Endometrium (tissue), 2 donors: ENCODE results near the gene UMOD.
"Not testable (repeated sequence)": the region's sequence is repeated elsewhere in the genome, so short reads cannot be mapped to it uniquely, and the experiment has no call there.

Source experiments
- FAIRE-seq: peaks from 2 replicates; lab custom pipeline; 2012; peaks lifted over from hg19 to GRCh38; lab: Jason Lieb, UNC
- donor health status: control.
- donor health status: control.

Gene UMOD

DNA sequence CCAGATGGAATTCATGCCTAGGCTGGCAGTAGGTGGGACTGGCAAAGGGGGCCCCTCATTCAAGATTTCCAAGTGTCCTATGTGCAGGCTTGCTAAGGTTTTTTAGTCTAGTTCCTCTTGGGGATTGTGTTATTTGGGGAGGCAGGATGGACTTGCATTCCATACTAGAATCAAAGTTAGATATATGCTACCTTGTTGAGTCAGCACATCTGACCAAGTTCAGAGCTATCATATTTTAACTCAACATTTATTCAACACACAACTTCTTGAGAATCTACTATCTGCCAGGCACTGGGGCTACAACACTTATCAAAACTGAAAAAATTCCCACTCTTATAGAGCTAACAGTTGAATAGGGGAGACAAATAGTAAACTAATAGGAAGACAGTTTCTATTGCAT lies 31.9 kb downstream of the UMOD start:
- no peak for FAIRE-seq

DNA sequence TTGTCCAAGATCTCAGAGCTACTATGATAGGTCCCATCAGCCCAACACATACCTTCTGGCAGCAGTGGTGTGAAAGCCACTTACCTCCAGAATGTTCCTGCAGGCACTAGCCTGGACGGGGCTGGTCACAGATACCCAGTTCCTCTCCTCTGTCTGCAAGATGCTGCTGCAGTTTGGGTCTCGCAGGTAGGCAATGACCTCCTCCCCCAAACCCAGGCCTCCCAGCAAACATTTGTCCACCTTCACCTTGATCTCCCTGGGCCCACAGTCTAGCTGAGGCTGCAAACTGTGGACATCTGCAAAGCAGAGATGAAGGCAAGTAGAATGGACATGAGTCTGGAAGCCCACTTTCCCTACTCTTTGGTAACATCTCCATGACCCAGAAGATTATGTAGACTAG lies 32.3 kb downstream of the UMOD start:
- no peak for FAIRE-seq

DNA sequence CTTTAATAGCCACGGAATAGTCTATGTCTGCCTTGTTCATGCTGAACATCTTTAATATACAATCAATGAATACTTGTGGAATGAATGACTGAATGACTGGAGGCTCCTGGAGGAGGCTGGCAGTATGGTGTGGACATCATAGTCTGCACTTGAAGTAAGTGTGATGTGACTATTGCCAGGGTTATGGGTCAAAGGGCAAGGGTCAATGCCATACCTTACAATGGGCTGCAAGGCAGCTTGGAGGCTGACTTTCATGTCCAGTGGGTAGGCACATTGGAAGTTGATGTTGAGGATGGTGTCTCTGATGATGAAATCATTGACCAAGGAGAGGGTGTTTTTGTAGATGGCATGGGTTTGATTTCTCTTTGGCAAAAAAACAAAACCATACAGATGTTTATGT lies 33.1 kb downstream of the UMOD start:
- FAIRE-seq = no peak

DNA sequence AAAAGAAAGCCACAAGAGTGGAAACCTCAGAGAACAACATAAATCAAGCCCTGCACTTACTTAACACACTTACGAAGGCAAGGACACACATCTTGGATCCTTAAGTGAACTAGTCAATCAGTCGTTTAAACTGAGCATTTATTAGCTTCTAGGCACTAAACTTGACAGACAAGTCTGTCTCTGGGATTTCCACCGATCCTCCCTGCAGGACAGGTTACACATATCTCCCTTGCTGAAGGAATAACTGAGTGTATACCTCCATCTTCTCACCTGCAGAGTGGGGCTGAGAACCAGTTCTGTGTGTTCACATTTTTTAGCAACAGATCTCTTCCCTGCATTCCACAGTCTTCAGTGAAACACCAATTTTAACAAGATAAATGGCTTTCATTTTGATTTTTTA lies 34.1 kb downstream of the UMOD start:
- FAIRE-seq = no peak

DNA sequence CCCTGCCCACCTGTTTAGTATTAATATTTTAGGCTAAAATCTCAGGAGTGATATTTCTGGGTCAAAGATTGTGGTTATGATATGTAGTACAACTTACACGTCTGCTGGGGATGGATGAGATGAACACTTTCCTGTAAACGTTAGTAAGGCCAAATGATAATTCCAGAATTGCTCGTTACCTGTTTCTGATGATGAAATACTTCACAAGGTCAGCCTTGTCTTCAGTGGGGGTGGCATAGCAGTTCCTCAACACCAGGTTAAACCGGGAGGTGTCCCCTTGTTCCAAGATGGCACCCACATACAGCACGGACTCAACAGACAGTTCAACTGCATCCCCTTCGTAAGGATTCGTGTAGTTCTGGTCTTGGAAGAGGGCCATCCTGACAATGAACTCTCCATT lies 34.5 kb downstream of the UMOD start:
- FAIRE-seq = no peak

DNA sequence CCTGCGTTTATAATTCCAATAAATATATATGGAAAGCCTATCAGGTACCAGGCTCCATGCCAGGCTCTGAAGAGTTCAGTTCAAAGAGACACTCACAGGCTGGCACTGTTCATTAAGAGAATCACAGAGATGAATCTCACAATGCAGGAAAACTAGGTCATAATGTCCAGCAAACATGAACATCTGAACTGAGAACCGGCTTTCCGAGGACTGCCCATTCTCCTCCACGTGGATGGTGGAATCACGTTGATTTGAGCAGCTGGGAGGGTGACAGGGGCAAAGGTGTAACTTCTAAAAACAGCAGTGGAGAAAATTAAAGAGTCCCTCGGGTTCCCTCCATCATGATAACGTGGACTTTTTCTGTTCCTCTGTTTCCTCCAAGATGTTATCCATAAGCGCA lies 35.4 kb downstream of the UMOD start:
- no peak for FAIRE-seq

DNA sequence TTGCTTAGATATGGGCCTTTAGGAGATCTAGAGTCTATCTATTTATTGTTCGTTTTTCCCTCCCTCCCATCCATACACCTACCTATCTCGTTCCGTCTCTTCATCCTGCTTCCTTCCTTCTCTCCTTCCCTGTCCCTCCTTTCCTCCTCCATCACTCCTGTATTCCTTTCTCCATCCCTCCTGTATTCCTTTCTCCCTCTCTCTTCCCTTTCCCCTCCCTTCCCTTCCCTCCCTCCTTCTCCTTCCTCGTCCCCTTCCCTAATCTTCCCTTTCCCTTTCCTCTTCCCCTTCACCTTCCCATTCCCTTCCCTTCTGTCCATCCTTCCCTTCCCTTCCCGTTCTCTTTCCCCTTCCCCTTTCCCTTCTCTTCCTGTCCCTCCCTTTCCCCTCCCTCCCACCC lies 35.8 kb downstream of the UMOD start:
- no peak for FAIRE-seq

DNA sequence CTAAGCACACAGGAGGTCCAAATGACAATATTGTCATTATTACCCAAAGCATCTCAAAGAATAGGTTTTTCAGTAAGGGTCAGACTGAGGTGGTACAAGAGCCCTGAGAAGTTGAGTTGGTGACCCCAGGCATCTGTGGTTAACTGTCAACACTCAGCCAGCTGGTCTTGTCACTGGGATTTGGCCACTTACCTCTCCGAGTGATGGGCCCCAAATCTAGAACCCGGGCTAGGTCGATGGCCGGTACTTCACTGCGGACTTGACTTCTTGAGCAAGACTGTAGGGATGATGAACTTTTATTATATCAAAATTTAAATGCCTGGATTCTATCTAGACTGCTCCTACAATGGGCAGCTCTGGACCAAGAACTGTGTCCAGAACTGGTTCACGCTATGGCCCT lies 36.8 kb downstream of the UMOD start:
- FAIRE-seq = no peak

DNA sequence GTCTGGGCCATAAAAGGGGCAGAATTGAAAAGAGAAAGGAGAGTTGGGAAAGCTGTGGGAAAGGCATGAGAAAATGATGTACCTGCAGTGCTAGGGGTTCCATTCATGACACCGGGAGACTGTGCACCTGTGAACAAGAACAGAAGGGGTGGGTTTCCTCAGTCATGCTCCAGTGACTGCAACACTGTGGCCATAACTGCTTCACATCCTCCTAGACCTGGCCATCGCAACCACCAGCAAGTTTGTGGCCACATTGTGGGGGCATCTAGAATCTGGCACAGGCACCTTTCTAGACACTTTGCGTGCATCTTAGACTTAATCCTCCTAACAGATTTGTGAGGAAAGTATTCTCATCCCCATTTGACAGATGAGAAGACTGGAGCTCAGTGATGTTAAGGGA lies 37.9 kb downstream of the UMOD start:
- FAIRE-seq = no peak

DNA sequence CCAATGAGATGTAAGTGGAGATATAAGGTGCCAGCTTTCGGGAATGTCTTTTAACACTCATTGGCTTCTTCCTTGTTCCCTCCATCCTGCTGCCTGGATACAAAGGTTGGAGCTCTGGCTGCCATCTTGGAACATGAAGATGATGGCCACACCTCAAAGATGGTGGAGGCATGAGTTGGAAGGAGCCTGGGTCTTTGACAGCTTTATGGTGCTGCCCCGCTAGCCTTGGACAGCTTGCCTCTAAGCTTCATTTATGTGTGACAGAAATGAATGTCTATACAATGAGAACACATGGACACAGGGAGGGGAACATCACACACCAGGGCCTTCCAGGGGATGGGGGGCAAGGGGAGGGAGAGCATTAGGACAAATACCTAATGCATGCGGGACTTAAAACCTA lies 38.8 kb downstream of the UMOD start:
- FAIRE-seq = no peak

DNA sequence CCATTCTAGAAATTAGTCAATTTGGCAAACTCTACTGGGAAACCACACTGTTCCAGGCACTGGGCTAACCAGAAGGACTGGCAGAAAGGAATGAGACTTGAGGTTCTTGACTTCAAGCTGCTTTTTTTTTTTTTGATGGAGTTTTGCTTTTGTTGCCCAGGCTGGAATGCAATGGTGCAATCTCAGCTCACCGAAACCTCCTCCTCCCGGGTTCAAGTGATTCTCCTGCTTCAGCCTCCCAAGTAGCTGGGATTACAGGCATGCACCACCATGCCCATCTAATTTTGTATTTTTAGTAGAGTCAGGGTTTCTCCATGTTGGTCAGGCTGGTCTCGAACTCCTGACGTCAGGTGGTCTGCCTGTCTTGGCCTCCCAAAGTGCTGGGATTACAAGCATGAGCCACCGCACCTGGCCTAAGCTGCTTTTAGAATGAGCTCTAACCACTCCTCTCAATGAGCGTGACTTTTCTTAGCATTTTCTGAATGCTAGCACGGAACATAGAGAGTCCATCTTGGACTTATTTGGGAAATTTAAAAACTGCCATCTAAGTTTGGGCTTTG lies 39.9 kb downstream of the UMOD start:
- FAIRE-seq = not testable (repeated sequence)

DNA sequence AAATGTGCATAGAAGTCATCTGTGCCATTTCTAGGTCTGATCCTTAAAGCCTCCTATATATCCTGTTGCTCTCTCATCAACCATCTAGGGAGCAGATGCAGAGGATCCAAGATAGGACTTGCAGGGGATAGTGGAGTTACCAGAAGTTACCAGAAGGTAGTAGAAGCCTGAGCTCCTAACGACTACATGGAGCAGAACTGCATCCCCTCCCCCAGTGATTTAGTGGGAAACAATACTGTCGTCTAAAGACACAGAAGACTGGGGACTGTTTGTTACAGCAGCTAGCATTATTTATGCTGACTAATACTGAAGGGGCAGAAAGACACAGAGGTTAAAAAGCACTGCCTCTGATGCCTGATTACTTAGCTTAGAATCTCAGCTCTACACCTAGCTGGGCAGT lies 41.0 kb downstream of the UMOD start:
- no peak for FAIRE-seq

DNA sequence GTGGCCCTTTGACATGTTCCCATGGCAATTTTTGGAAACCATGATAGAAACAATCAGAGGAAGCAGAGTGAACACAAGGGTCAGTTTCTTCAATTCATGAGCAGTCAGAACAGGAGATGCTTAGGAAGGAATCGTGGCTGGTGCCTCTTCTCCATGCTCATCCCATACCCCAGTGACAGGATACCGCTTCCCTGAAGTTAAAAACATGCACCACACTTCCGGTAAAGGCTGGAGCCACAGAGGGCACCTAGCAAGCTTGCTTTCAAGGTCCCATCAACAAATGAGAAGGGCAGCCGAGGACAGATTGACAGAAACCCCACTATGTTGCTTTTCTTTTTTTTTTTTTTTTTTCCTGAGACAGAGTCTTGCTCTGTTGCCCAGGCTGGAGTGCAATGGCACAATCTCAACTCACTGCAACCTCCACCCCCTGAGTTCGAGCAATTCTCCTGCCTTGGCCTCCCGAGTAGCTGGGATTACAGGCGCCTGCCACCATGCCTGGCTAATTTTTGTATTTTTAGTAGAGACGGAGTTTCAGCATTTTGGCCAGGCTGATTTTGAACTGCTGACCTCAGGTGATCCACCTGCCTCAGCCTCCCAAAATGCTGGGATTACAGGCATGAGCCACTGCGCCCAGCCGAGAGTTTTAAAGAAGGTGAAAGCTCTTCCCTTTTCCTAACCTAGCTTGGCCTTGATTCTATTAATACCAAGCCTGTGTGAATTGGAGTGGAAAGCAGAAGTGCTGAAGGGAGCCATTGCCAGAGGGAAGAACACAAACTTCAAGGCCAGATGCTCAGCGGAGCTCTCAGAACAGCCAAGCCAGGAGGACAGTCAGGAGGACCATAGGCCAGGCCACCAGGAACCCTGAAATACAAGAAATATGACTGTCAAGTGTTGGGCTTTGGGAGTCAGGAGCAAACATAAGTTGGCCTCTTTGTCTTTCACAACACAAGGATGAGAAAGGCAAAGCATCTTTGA lies 41.8 kb downstream of the UMOD start:
- no peak for FAIRE-seq

DNA sequence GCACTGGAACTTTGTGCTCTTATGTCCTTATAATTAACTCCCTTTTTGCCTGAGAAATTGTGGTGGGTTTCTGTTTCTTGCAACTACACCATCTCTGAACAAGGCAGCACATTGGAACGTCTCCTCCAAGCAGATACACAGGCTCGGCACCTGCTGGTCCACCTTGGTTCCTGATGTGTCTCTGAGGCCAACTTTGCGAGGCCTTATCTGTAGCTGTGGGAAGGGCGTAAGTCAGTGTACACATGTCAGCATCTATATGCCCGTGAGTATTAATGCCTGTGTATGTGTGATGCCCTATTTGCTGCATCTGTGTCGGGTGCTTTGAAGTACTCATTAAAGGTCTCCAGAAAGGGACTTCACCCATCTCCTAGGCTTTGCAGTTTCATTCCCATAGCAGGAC lies 42.7 kb downstream of the UMOD start:
- FAIRE-seq = no peak

DNA sequence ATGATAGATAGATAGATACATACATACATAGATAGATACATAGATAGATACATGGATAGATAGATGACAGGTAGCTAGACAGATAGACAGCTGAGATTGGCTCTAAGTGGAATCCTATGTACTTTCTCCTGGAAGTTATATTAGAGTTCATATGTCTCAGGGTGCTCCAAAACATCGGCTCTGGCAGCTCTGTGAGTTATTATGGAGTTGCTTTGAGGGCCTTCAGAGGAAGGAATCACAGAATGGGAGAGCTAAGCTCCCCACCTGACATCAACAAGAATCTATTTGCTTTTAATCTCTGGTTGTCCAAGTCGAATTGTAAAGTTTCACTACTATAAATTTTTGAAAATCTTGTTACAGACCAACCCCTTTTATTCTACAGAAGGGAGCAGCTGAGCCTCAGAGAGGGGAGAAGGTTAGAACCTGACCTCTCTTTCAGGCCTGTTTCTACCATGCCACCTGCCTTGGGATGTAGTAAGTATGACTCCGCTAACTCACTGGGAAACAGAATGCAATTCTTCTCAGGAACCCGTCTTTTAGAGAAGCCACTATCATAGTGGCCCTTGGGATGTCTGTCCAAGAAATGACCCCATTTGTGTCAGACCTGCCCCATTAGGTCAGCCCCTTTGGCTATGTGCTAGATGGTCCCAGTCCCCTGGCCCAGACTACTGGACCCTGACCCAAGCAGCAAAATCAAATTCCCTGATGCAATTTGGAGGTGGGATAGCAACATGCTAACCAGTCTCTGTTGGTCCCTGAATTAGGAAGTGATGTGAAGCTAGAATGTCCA lies 43.5 kb downstream of the UMOD start:
- no peak for FAIRE-seq

DNA sequence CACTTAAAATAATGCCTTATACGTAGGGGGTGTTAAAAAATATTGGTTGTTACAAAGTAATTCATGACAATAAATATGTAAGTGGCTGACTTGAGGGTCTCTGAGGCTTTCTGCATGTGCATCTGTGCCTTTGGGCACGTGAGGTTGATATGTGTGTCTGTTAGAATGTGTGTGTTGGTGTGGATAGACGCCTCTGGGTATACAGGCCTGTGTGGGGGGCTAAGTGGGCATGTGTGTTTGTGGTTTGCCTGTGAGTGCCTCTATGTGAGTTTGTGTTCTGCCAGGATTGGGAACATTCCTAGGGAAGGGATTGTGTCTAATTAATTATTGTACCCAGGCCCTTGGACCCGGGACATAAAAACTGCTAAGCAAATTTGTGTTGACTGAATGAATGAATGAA lies 44.2 kb downstream of the UMOD start:
- FAIRE-seq = no peak

DNA sequence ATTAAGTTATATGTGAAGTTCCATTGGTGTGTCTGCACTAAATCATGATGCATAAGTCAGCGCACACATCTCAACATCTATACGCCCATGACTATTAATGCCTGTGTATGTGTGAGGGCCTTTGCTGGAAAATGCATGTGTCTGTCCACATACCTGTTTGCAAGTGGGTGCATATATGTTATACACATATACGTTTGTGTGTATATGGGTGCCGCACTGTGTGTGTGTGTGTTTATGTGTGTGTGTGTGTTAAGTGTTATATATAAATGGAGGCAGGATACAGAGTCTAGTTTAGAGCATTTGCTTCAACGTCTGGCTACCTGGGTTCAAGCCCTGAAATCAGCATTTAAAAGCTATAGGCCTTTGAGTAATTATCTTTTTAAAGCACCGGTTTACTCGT lies 44.7 kb downstream of the UMOD start:
- FAIRE-seq = no peak

DNA sequence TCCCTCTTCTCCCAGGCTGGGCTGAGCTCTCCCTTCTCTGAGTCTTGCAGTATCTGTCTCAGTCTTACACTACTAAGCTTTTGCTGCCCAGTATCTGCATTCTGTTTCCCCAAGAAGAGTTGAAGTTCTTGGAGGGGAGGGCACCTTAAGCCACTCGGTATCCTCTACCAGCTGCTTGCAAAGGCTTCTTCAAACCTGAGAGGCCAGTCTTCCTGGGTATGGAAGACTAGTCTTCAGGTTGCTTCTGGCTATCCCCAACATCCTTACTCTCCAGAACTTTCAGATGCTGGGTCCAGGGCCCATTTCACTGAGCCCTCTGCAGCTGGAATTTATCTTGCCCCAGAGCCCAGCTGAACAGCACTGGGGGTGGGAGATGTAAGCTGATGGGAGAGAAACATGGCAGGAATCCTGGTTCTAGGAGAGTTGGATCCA lies 45.3 kb downstream of the UMOD start:
- no peak for FAIRE-seq

DNA sequence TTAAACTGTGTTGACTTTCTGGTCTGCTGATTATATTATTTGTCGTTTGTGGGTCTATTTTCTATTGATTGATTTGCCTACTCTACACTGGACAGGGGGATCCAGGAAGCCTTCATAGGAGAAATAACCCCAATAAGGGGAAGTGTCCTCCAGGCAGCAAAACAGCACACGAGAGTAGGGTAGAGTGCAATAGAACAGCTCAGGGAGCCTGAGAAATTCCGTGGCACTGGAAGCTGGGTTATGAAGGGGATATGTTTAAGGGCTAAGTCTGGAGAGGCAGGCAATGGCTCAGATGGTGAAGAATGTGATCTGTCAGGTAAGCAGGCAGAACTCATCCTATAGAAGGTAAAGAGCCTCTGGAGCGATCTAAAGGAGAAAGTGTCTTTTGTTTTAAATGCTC lies 46.1 kb downstream of the UMOD start:
- no peak for FAIRE-seq

DNA sequence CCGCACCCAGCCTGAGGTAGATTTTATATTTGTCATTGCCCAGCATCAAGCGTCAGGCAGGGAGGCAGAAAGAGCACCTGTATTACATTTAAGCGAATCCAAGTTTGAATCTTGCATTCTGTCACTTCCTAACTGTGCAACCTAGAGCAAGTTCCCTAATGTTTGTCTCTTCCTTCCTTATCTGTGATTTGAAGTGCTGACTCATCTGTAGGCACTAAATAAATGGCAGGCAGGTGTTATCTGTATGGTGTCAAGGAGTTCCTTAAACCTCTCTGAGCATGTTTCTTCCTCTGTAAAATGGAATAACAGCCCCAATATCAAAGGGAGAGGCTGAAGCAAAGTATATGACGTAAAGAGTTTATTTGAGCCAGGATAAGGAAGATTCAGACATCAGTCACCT lies 49.5 kb downstream of the UMOD start:
- FAIRE-seq = no peak

DNA sequence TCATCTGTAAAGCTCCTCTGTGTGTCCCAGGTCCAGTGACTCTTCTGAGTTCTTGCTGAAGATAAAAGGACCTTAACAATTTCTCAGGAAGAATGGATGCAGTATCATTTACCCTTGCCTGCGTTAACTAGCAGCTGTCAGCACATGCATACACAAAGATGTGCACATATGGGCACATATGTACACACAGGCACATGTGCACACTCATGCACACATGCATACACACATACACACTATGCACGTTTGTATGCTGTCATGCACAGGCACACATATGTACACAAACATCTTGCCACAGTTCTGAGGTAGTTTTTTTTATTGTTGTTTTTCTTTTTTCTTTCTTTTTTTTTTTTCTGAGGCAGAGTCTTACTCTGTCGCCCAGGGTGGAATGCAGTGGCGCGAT lies 50.1 kb downstream of the UMOD start:
- no peak for FAIRE-seq

DNA sequence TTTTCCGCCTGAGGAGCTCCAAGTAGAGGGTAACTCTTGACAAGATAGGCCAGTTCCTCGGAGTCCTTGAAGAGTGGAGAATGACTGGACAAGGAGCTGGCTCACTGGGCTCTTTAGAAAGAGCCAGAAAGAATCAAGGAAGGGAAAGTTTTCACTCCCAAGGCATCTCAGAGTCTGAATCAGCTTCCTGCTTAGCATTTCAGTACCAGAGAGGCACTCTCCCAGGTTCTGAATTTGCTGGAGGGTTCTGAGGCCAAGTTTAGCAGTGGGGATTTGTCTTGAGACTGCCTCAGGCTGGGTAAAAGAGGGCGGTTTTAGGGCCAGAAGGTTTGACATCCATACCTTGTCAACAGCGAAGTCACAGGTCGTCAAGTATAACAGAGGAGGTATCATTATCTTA lies 50.7 kb downstream of the UMOD start:
- FAIRE-seq = no peak
